Stimulated activated CD8-positive, alpha-beta memory T cell treated with anti-CD3 and anti-CD28 coated beads, Interleukin-12 subunit alpha, Interleukin-12 subunit beta, amount 100 ng/mL, for 24 hours (primary cell): ENCODE results near the gene FNIP1.
"Not testable (repeated sequence)": the region's sequence is repeated elsewhere in the genome, so short reads cannot be mapped to it uniquely, and the experiment has no call there.

Experiments used
- DNase-seq: peaks from one replicate; pipeline ENCODE4 v3.0.0-alpha.2; 2020; ENCODE audit errors: extremely low read depth

Gene FNIP1

DNA sequence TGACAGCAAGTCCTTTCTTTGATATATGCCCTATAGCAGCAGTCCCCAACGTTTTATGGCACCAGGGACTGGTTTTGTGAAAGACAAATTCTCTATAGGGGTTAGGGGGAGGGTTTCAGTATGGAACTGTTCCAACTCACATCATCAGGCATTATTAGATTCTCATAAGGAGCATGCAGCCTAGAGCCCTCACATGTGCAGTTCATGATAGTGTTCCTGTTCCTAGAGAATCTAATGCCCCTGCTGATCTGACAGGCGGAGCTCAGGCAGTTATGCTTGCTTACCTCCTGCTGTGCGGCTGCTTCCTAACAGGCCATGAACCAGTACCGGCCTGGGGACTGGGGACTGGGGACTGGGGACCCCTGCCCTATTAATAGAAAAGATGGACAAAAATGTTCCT, 159.1 kb downstream of the FNIP1 start:
- DNase-seq: no peak

DNA sequence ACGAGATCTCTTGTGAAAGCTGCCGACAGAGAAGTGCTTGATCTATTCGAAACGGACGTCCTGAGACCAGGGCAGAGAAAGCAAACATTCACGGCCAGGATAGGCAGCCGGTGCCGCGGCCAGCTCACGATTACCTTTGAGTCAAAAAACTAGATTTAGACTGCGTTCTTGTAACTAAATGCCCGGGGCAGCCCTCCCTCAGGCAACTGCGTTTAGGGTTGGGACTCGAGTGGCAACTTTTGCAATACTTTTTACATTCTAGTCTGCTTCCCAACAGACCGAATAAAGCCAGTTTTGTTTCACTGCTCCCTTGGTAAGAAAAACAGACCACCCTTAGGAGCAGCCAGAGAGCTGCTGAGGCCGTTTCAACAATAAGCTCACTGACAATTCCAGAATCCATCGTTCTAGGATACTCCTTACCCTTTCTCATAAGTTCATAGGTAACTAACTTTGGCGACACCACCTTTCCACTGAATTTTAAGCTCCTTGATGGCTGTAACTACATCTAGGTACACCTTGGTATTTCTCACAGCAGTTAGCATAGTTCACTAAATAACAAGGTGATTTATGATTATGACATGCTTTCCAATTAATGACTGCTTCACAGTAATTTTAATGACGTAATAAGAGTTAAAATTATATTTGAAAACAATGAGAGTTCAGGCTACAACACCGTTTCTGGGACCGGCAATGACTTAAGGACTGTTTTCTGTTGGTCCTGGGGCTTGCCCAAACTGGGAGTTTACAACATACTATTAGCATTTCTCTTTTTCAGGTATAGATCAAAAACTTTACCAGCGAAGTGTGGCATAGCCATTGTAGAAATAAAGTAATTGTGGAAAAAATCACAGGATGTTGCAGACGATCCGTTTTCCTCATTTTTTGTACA, 160.9 kb downstream of the FNIP1 start:
- no peak for DNase-seq

DNA sequence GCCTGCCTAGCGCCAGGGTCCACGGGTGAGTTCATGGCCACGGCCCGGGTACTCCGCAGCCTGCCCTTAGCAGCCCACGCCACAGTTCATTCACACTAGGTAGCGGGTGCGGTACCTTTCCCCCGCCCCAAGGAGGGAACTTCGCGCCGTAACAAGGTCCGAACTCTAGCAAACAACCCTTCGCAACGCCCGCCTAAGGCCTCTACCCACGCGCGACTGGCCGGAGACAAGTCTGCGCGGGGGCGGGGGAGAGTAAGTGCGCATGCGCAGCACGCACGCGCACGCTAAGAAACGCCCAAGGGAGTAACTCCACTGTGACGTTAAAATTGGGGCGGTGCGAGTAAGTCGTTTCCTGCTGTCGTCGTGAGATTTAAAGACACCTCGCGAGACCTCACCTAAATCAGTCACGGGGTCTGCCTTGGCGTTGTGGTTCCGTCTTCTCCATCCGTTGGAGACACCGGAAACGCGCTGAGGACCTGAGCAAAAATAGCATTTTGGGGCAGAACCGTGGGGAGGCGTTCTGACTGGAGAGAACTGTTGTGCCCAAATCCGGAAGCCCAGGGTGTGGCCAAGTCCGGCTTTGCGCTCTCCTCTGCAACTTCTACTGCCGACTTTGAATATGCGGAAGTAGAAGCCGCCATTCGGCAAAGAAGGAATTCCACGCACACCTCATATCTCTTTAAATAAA, 161.7 kb downstream of the FNIP1 start, which contains the start of gene RAPGEF6:
Gene RAPGEF6, minus strand, starts transcription at position 234 of the 688 bp plus-strand sequence. Its CDS starts 199 bp downstream, at position 35.
- peak; percentile 87 for DNase-seq

DNA sequence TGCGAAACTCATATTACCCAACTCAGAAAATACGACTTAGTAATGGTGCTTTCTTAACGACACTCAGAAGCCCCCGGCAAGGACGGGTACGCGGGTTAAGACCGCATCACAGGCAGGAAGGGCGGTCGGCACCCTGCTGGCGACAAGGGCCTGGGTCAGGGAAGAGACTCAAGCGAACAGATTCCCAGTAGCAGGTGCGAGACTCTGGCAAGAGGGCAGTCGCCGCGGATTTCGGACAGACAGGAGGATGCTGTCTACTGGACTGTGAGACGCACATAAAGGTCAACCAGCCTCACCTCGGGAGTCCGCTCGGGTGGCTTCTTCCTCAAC, 162.2 kb downstream of the FNIP1 start:
- DNase-seq: peak; percentile 21

DNA sequence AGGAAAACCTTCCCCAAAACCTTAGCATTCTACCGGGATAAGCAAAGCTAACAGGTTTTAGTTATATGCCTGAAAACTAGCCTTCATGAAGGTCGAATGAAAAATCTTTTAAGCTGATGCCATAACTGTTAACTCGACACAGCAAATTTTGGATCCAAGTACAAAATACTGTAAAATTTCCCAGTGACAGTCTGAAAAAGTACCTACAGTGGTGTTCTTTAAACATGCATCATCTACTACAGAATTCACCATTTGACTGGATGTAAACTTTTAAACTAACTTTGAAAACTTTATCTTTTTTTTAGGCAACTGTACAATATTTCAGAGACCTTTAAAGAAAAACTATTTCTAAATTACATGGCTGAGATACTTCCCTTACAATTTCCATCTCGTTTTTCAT, 162.6 kb downstream of the FNIP1 start:
- no peak for DNase-seq

DNA sequence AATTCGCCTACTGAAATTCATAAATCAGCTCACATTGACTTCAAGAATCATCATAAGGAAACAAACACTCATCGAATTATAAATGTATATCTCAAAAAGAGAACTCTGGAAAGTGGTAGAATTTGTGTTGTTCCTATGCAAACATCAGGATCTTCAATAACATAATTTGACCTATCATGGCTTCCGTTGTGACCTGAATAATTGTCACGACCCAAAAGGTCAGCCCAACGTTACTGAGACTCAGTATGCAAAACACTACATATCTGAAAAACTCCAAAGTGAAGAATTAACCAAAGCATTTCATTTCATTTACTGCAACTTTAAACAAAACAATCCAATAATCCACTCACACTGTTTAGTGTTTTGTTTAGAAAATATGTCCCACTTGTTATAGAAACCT, 163.0 kb downstream of the FNIP1 start:
- DNase-seq: no peak

DNA sequence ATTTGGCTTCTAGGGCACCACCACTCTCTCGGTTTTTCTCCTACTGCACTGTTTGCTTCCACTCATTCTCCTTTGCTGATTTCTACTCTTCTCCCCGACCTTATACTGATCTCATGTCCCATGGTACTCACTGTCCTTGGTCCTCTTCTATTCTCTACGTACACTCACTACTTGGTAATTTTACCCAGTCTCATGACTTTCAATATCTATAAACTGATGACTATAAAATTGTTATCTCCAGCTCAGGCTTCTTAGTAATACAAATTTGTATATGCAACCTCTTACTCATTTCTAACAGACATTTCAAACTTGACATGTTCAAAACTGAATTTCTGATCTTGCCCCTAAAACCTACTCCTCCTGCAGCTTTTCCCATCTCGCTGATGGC, 165.9 kb downstream of the FNIP1 start:
- DNase-seq: no peak

DNA sequence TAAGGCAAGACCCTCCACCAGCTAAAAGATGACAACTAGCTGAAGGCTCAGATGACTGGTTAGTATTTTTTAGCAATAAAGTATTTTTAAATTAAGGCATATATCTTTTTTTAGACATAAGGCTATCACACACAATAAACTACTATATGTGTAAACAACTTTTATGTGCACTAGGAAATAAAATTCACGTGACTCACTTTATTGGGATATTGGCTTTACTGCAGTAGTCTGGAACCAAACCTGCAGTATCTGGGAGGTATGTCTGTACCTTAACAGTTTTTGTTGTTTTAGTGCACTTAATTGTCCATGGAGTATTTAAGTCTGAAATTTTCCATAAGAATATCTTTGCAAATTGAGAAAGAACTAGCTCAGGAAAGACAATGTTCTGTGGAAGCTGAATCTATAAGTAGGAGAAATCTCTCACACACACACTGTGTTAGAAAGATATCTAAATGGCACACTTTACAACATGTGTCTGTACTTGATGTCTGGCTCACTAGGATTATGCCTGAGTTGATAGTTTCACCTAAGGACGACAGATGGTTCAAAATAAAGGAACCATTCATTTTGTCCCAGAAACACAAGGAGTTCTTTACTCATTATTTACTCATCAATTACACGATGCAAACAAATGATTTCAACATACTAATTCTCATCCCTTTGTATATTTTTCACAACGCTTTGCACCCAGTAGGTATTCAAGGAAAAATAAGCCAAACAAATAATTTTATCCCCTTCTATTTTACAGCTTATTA, 166.4 kb downstream of the FNIP1 start:
- no peak for DNase-seq

DNA sequence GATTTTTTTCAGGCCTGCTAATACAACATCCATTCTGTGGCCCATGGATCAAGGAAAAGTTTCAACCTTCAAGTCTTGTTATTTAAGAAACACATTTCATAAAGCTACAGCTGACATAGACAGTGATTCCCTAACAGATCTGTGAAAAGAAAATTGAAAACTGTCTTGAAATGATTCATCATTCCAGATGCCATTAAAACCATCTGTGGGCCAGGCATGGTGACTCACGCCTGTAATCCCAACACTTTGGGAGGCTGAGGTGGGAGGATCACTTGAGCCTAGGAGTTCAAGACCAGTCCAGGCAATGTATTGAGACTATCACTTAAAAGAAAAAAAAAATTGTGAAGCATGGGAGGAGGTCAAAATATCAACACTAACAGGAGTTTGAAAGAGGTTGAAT, 167.8 kb downstream of the FNIP1 start:
- no peak for DNase-seq

DNA sequence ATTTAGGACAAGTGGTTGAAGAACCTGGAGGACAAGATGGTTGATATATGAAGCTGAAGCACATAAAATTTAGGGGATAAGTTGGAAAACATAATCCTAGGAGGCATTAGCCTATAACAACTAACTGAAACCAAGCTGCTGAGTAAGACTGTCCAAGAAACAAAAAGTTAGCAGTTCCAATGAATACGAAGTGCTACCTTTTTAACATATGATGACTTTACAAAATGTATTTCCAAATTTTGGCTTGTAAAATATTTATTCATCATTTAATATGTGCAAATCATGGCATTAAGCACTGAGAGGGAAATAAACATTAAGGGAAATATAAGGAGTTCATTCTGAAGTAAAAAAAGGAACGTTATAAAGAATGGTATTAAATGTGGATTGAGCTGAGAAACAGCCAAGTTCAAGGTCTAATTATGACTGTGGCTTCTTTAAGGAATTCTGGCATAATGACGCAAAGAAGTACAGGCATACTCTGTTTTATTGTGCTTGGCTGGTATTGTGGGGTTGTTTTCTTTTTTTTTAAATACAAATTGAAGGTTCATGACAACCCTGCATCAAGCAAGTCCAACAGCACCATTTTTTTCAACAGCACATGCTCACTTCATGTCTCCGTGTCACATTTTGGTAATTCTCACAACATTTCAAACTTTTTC, 169.5 kb downstream of the FNIP1 start:
- DNase-seq: no peak

DNA sequence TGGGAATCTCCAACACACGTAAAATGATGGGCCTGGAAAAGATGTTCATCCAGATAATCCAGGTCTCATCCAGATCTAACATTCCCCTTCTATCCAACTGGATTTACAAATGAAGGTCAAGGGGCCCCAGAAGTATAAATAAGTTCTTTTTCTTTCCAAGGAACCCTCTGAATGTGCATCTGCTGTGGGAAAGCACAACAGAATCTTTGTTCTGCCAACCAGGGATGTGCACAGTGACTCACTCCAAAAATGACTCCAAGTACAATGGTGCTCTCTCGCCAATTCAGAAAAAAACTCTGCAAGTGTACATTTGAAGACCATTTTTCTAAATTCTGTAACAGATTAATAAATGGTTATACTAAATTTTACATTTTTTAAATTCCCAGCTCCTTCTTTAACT, 174.2 kb downstream of the FNIP1 start:
- DNase-seq: no peak

DNA sequence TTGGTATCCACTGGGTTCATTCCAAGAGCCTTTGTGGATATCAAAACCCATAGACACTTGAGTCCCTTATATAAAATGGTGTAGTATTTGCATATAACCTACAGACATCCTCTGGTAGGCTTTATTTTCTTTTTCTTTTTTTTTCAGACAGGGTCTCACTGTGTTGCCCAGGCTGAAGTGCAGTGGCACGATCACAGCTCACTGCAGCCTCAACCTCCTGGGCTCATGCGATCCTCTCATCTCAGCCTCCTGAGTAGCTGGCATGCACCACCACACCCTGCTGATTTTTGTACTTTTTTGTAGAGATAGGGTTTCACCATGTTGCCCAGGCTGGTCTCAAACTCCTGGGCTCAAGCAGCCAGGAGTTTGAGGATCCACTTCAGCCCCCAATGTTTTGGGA, 175.7 kb downstream of the FNIP1 start:
- DNase-seq: not testable (repeated sequence)

DNA sequence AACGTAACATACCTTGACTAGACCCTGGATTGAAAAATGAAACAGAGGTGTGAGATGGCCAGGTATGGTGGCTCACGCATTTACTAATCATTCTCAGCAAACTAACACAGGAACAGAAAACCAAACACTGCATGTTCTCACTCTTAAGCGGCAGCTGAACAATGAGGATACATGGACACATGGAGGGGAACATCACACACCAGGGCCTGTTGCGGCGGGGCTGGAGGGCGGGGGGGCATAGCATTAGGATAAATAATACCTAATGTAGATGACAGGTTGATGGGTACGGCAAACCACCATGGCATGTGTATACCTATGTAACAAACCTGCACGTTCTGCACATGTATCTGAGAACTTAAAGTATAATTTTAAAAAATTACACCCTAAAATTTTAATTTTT, 177.7 kb downstream of the FNIP1 start:
- no peak for DNase-seq

DNA sequence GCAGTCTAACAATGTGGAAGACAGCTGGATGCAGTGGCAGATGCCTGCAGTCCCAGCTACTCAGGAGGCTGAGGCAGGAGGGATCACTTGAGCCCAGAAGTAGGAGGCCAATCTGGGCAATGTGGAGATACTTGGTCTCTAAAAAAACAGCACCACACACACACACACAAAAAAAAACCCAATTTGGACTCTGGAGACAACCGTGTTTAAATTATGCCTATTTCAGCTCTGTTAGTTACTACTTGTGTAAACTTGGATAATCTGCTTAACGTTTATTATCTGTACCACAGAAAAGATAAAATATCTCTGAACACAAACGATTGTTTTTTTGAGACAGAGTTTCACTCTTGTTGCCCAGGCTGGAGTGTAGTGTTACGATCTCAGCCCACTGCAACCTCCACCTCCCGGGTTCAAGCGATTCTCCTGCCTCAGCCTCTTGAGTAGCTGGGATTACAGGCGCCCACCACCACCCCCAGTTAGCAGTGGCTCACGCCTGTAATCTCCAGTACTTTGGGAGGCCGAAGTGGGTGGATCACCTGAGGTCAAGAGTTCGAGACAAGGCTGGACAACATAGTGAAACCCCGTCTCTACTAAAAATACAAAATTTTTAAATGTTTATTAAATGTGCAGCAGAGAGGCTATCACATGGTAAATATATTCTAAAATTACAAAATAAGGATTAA, 179.5 kb downstream of the FNIP1 start:
- no peak for DNase-seq

DNA sequence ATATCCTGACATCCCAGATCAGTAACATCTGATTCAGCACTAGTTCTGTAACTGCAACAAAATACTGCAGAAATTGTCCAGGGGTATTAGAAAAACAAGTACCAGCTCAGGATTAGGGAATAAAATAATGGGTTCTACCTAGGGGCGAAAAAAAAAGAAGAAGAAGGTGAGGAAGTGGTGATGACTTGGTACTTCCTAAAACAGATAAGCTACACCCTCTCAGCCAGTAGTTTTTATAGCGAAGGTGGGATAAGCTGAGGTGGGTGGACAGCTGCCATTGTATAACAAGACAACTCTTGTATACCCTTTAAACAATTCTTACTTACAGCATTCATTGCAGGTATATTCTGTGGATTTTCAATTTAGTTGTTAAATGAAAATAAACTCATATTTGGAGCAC, 180.9 kb downstream of the FNIP1 start:
- DNase-seq: no peak

DNA sequence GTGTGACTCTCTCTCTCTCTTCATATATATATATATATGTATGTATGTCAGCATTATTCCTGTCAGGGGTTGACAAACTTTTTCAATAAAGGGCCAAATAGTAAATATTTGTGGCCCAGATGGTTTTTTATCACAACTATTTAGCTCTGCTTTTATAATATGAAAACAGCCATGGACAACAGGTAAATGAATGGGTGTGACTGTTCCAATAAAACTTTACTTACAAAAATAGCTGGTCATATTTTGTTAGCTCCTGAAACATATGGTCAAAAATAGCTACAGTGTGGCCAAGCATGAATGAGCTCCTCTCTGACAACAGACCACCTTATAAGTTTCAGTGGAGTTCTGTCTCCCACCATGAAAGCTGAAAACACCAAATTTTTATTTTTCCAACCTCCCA, 183.4 kb downstream of the FNIP1 start:
- no peak for DNase-seq

DNA sequence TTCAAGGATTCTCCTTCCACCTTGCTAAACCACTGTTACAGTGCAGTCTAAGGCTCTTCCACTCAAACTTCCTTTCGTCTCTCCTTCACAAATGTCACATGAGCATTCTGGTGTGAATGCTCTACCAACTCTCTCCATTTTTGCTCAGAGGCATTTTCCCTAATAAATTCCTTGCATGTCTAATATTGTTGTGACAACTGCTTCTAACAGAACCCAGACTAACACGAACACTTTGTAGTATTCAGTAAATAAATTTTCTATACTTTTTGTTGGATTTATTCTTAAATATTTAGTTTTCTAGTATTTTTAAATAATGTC, 185.8 kb downstream of the FNIP1 start:
- DNase-seq: no peak

DNA sequence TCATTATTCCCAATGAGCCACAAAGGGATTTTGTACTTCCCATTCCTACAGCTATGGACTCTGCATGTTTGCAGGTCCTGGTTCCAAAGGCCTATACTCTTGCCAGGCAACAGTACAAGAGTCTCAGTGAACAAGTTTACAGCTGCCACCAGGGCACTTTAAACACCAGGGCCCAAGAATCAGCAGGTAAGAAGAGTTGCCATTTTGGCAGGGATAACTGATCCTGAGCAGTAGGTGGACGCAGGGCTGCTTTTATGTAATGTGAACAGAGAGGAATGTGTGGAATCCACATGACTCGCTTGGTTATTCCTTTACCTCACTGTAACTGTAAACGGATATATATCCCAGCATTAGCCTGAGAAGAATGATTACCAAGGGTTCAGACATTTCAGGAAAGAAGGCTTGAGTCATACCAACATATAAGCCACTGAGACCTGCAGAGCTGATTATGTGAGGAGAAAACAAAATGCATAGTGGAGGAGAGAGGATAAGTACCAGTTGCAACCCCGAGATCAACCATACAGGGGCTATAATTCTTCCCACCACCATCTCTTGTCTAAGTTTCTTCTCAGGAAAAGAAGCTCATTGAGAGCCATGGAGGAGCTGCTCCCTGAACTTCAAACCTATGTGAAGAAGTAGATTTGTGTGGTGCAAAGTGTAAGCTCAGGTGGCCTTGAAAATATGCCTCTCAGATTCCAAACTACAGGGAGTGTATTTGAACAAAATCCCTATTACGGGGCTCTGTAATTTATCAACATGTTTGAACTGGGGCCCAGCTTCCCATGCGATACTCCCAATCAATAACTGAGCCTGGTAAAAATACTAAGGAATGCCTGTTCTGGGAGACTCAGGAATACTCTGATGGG, 186.4 kb downstream of the FNIP1 start:
- DNase-seq: no peak

DNA sequence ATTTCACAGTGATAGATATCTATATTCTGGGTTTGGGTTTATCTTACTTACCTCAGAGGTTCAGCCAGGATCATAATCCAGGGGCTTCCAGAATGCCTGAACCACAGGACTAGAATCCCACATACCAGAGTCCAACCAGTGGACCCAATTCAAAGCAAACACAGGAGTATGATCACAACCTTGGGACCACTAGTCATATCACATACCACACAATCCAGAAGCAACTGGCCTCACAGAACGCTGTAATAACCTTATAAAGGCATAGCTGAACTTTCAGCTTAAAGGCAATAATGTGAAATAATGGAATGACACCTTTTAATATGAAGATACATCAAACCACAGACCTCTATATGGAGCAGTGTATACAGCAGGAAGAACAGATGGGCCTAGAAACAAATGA, 187.0 kb downstream of the FNIP1 start:
- DNase-seq: no peak

DNA sequence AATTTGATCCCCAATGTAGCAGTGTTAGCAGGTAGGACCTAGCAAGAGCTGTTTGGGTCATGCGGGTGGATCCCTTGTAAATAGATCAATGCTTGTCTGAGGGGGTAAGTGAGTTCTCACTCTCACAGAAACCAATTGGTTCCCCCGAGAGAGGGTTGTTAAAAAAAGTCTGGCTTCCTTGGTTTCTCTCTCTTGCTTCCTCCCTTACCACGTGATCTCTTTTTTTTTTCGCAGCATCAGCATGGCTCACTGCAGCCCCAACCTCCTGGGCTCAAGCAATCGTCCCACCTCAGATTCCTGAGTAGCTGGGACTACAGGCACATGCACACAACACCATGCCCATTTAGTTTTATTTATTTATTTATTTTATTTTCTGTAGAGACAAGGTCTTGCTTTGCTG, 188.2 kb downstream of the FNIP1 start:
- no peak for DNase-seq
